ENCODE results near the gene TPTE.
"Not testable (repeated sequence)": the region's sequence is repeated elsewhere in the genome, so short reads cannot be mapped to it uniquely, and the experiment has no call there.

- not testable (repeated sequence) for TF ChIP-seq POLR2A, CTCF (IDR thresholded peaks at IDR 0.05)
Measured at GRCh38 chr21:10617133-10617752, 95.9 kb downstream of the TPTE start.

All from esophagus squamous epithelium (tissue), 4 donors.